C4-2B (cell line): ENCODE data around the gene CIT.

ENCODE experiments used
- CTCF ChIP-seq: fragments of 450-650 bp; conservative IDR thresholded peaks from 2 replicates; pipeline ENCODE4 v1.5.1; 2017; ENCODE audit warnings: mild to moderate bottlenecking
- ZFX ChIP-seq: fragments of 450-650 bp; IDR thresholded peaks from 2 replicates; pipeline ENCODE4 v1.6.1; 2017

- TF ChIP-seq CTCF (no peak), ZFX (no peak)
Observed at GRCh38 chr12:119796292-119796691, 80.8 kb downstream of the CIT start.
